ENCODE results near the gene PIGU.

GRCh38 chr20:34703061-34703423 is 26.1 kb upstream of the PIGU start:
- TF ChIP-seq CTCF (IDR thresholded peaks at IDR 0.05) (no peak), POLR2A (IDR thresholded peaks at IDR 0.05) (no peak)
